HepG2 (cell line): ENCODE data around the gene LRRC34. TPM values are rescaled to one million over a fixed set of nuclear protein-coding genes. Genes with fewer than 3 reads are reported as not detected.

ENCODE experiments used
- ATAC-seq: fragments of 200-7000 bp; cut with Tn5 transposase; 3 replicates; pipeline ENCODE4 v1.9.1; 2020; ENCODE audit warnings: mild to moderate bottlenecking, moderate library complexity
- BruUV-seq: library from RNA; stranded (reverse); fragments of 400-500 nt; replicated peaks from 2 replicates; lab custom pipeline; 2021; lab: Mats Ljungman, UMichigan
- CTCF ChIA-PET: fragments of 300-600 bp; formaldehyde crosslinking; extraction: SDS; loops from one replicate; lab custom pipeline; 2021; ENCODE audit warnings: low total read pairs, inconsistent platforms, low intra/inter-chr PET ratio; lab: Yijun Ruan, JAX
- POLR2A ChIA-PET: fragments of 350-600 bp; sonication (Branson Sonifier 250); formaldehyde crosslinking; loops from one replicate; lab custom pipeline; 2020; ENCODE audit warnings: antibody characterized with exemption, inconsistent platforms; lab: Yijun Ruan, JAX
- DNase-seq: peaks from one replicate; pipeline ENCODE4 v3.0.0-alpha.2; 2015; ENCODE audit warnings: low spot score
- FAIRE-seq: peaks from 3 replicates; lab custom pipeline; 2011; peaks lifted over from hg19 to GRCh38; lab: Jason Lieb, UNC
- H2AFZ ChIP-seq: one replicate; pipeline ENCODE4 v1.6.1; 2011; ENCODE audit warnings: low read length, inconsistent platforms
- H3K27ac ChIP-seq: fragments of 300-600 bp; 3 replicates; pipeline ENCODE4 v1.8.0; 2011; ENCODE audit warnings: mixed run types, mild to moderate bottlenecking, mixed read lengths, low read length, inconsistent platforms; ENCODE audit not compliant: insufficient read depth; ENCODE audit errors: extremely low read length
- H3K27me3 ChIP-seq, 2 experiments: fragments of 200-600 bp in 1 of 2; 2 replicates in 1 of 2; 3 replicates in 1 of 2; pipeline versions ENCODE4 v1.6.0 to v1.8.0; 2011; ENCODE audit warnings: low read length in 2 of 2, mild to moderate bottlenecking in 2 of 2, moderate library complexity in 2 of 2, inconsistent platforms in 1 of 2; ENCODE audit not compliant: insufficient read depth in 2 of 2, control insufficient read depth in 1 of 2
- H3K36me3 ChIP-seq, 2 experiments: fragments of 200-600 bp in 1 of 2; replicated peaks in 1 of 2; 2 replicates in 1 of 2; 3 replicates in 1 of 2; pipeline versions ENCODE4 v1.5.1 to v1.8.0; 2011; ENCODE audit warnings: low read length in 2 of 2, inconsistent platforms in 1 of 2; ENCODE audit not compliant: insufficient read depth in 2 of 2, control insufficient read depth in 1 of 2
- H3K4me1 ChIP-seq: 2 replicates; pipeline ENCODE4 v1.5.1; 2012; ENCODE audit warnings: low read length, inconsistent platforms; ENCODE audit not compliant: insufficient read depth
- H3K4me2 ChIP-seq: 2 replicates; pipeline ENCODE4 v1.6.0; 2011; ENCODE audit warnings: low read depth, low read length, inconsistent platforms
- H3K4me3 ChIP-seq, 3 experiments: fragments of 200-600 bp in 1 of 3; sonication (generic), shearing (Covaris generic) in 1 of 3; replicated peaks in 1 of 3; 2 replicates each; pipeline ENCODE4 v1.5.1; 2011 to 2016; ENCODE audit warnings: low read length in 3 of 3, inconsistent platforms in 2 of 3, low read depth in 2 of 3, mild to moderate bottlenecking in 2 of 3, control low read depth in 1 of 3, mixed read lengths in 1 of 3; ENCODE audit not compliant: insufficient read depth in 1 of 3
- H3K79me2 ChIP-seq: one replicate; pipeline ENCODE4 v1.6.1; 2011; ENCODE audit warnings: low read length, inconsistent platforms; ENCODE audit not compliant: insufficient read depth
- H3K9ac ChIP-seq: 2 replicates; pipeline ENCODE4 v1.6.0; 2011; ENCODE audit warnings: mild to moderate bottlenecking, low read depth, low read length, inconsistent platforms; ENCODE audit not compliant: insufficient read depth
- H3K9me3 ChIP-seq: 2 replicates; pipeline ENCODE4 v1.5.1; 2012; ENCODE audit warnings: mild to moderate bottlenecking, low read length
- H4K20me1 ChIP-seq: 2 replicates; pipeline ENCODE4 v1.6.0; 2011; ENCODE audit warnings: inconsistent platforms, mild to moderate bottlenecking, low read length, moderate library complexity; ENCODE audit not compliant: insufficient read depth
- AKAP8 ChIP-seq: sonication (generic); formaldehyde crosslinking; IDR thresholded peaks from 2 replicates; pipeline ENCODE4 v1.5.1; 2020; ENCODE audit warnings: mild to moderate bottlenecking, missing genetic modification reagents
- GMEB1 ChIP-seq: sonication (generic); formaldehyde crosslinking; IDR thresholded peaks from 2 replicates; pipeline ENCODE4 v1.5.1; 2020; ENCODE audit warnings: missing genetic modification reagents, mild to moderate bottlenecking, borderline replicate concordance
- JUN ChIP-seq: sonication (generic); formaldehyde crosslinking; IDR thresholded peaks from 2 replicates; pipeline ENCODE4 v1.4.0; 2020; ENCODE audit warnings: mild to moderate bottlenecking, missing genetic modification reagents
- MAF1 ChIP-seq: sonication (generic); formaldehyde crosslinking; IDR thresholded peaks from 2 replicates; pipeline ENCODE4 v1.5.0; 2020; ENCODE audit warnings: missing genetic modification reagents, borderline replicate concordance
- MTF2 ChIP-seq: sonication (generic); formaldehyde crosslinking; IDR thresholded peaks from 2 replicates; pipeline ENCODE4 v1.5.0; 2020; ENCODE audit warnings: missing genetic modification reagents, borderline replicate concordance
- NFYB ChIP-seq: sonication (generic); formaldehyde crosslinking; IDR thresholded peaks from 2 replicates; pipeline ENCODE4 v1.4.0; 2020; ENCODE audit warnings: missing genetic modification reagents
- PATZ1 ChIP-seq: sonication (generic); formaldehyde crosslinking; IDR thresholded peaks from 2 replicates; pipeline ENCODE4 v1.4.0; 2020; ENCODE audit warnings: missing genetic modification reagents
- PHF5A ChIP-seq: IDR thresholded peaks from one replicate; pipeline ENCODE4 v1.6.1; 2018; ENCODE audit warnings: low read depth, missing genetic modification reagents; ENCODE audit not compliant: unreplicated experiment
- RARG ChIP-seq: sonication (generic); formaldehyde crosslinking; IDR thresholded peaks from 2 replicates; pipeline ENCODE4 v1.4.0; 2020; ENCODE audit warnings: low read depth, mild to moderate bottlenecking, missing genetic modification reagents
- SMC3 ChIP-seq: IDR thresholded peaks from 2 replicates; pipeline ENCODE4 v1.6.1; 2011; ENCODE audit warnings: low read length, improper control_type of control experiment
- SMYD3 ChIP-seq: sonication (generic); formaldehyde crosslinking; IDR thresholded peaks from 2 replicates; pipeline ENCODE4 v1.8.1; 2023; ENCODE audit warnings: mild to moderate bottlenecking, missing genetic modification reagents
- SOX13 ChIP-seq, 3 experiments: fragments of 450-650 bp in 1 of 3; sonication (generic) in 1 of 3; formaldehyde crosslinking in 1 of 3; IDR thresholded peaks in 2 of 3; conservative IDR thresholded peaks in 1 of 3; 2 replicates each; pipeline versions ENCODE4 v1.5.0 to v1.6.1; 2016 to 2020; ENCODE audit warnings: antibody characterized with exemption in 1 of 3, mild to moderate bottlenecking in 1 of 3, missing compliant biosample characterization in 1 of 3, missing genetic modification reagents in 1 of 3, moderate library complexity in 1 of 3
- SSRP1 ChIP-seq: IDR thresholded peaks from 2 replicates; pipeline ENCODE4 v1.6.1; 2016; ENCODE audit warnings: control low read depth
- STAT6 ChIP-seq: sonication (generic); formaldehyde crosslinking; IDR thresholded peaks from 2 replicates; pipeline ENCODE4 v1.4.0; 2020; ENCODE audit warnings: missing genetic modification reagents, mild to moderate bottlenecking, borderline replicate concordance
- ZNF274 ChIP-seq: sonication (generic); formaldehyde crosslinking; IDR thresholded peaks from 2 replicates; pipeline ENCODE4 v1.5.1; 2020; ENCODE audit warnings: mild to moderate bottlenecking, missing genetic modification reagents
- ZNF652 ChIP-seq: IDR thresholded peaks from 2 replicates; pipeline ENCODE4 v1.6.1; 2016; ENCODE audit warnings: low read depth, borderline replicate concordance
- WGBS: methylation state at CpG from one replicate; pipeline ENCODE4 v1.1.6; 2017; ENCODE audit warnings: low lambda C conversion rate; 5-methylcytosine and 5-hydroxymethylcytosine counted together
- in situ Hi-C: cut with HindIII; loops from 2 replicates; pipeline ENCODE4 v1.10.0; 2017; ENCODE audit warnings: low pct_unique_long_range_greater_than_20kb; ENCODE audit not compliant: extremely low pct_ligation_motif_present
- intact Hi-C: fragments of 100-400 bp; cut with micrococcal nuclease; formaldehyde crosslinking; loops from one replicate; pipeline ENCODE4 v1.10.0; 2022; ENCODE audit not compliant: unreplicated experiment
- polyA plus RNA-seq, 8 experiments: library from polyadenylated mRNA; depleted of rRNA in 3 of 8; stranded (reverse) in 7 of 8; unstranded in 1 of 8; fragments of >200 nt; fragmentation: Illumina TruSeq in 4 of 8; extraction: Trizol in 4 of 8; gene quantifications; 2 replicates each; pipeline versions ENCODE4 v1.2.1 to v1.2.3, GENCODE V29; 2011 to 2016; ENCODE audit warnings: low read depth in 4 of 8, missing spikeins in 1 of 8, mixed read lengths in 1 of 8; ENCODE audit not compliant: insufficient read depth in 1 of 8
- total RNA-seq, 5 experiments: library from RNA; depleted of rRNA; stranded (reverse); fragments of >200 nt; fragmentation: Illumina TruSeq; extraction: Trizol; gene quantifications; 2 replicates each; pipeline ENCODE4 v1.2.3, GENCODE V29; 2016; ENCODE audit warnings: low read depth in 1 of 5

The LRRC34 gene
- total and polyA plus RNA-seq, 2 of the 13 experiments (the other 11 are each of a cell fraction or from before 2014, with no cell fraction given): not detected

GRCh38 chr3:169841171-169841570 is 28.5 kb upstream of the LRRC34 start:
- Histone ChIP-seq H2AFZ (no peak overlapping the region), H3K9ac (no peak overlapping the region), H3K36me3 (no peaks in the 10 kb centered on the region)
- in situ Hi-C loops: no loop called here
- DNase-seq (no peak), FAIRE-seq (no peak)
- no peak for TF ChIP-seq SMC3
- no peak for TF ChIP-seq SSRP1
- no peak for TF ChIP-seq PATZ1 (CRISPR knock-in tag)
- TF ChIP-seq AKAP8 (CRISPR knock-in tag): no peak
- no peak for TF ChIP-seq PHF5A
- no peak for TF ChIP-seq ZNF652 (CRISPR knock-in tag)
- TF ChIP-seq GMEB1 (CRISPR knock-in tag): no peak
- no peak for TF ChIP-seq MAF1
- TF ChIP-seq SOX13 (IDR thresholded peaks at IDR 0.05): no peak
- no peak for TF ChIP-seq SOX13 (CRISPR knock-in tag; conservative IDR thresholded peaks at IDR 0.05 in 1 of 2, IDR thresholded peaks at IDR 0.05 in 1 of 2)
- TF ChIP-seq NFYB (CRISPR knock-in tag): no peak
- no peak for TF ChIP-seq SMYD3
- no peak for TF ChIP-seq STAT6 (CRISPR knock-in tag)
- TF ChIP-seq ZNF274 (CRISPR knock-in tag): no peak
- no peak for TF ChIP-seq RARG (CRISPR knock-in tag)
- no peak for TF ChIP-seq JUN (CRISPR knock-in tag)
- TF ChIP-seq MTF2 (CRISPR knock-in tag): no peak
- TF ChIP-seq, all 625 proteins: peak for 0
- Histone ChIP-seq H3K4me1 (no peaks in the 10 kb centered on the region), H3K79me2 (no peaks in the 10 kb centered on the region), H3K4me3 (no peak overlapping the region), H4K20me1 (no peaks in the 10 kb centered on the region), H3K27me3 (no peaks in the 10 kb centered on the region), H3K27ac (no peak overlapping the region), H3K4me2 (no peak overlapping the region), H3K9me3 (no peaks in the 10 kb centered on the region)
- BruUV-seq: no TSS peak
- no peak for ATAC-seq
- WGBS: 47% methylated on average over 4 of the region's 4 CpGs
- CTCF ChIA-PET: no interaction called here
- POLR2A ChIA-PET: no interaction called here
- intact Hi-C loops: no loop called here
